ENCODE measurements around the gene SPIB.
"Not testable (repeated sequence)": the region's sequence is repeated elsewhere in the genome, so short reads cannot be mapped to it uniquely, and the experiment has no call there.

The SPIB gene

GRCh38 chr19:50390295-50390694 is 28.4 kb upstream of the SPIB start:
- in situ Hi-C loops (cut with MboI; ENCODE audit: low sequenced_read_pairs), result not testable (repeated sequence)

DNA sequence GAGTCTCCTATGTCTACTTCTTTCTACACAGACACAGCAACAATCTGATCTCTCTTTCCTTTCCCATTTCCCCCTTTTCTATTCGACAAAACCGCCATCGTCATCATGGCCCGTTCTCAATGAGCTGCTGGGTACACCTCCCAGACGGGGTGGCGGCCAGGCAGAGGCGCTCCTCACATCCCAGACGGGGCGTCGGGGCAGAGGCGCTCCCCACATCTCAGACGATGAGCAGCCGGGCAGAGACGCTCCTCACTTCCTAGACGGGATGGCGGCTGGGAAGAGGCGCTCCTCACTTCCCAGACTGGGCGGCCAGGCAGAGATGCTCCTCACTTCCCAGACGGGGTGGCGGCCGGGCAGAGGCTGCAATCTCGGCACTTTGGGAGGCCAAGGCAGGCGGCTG is 27.8 kb upstream of the SPIB start:
- in situ Hi-C loops (cut with MboI; ENCODE audit: low sequenced_read_pairs), result not testable (repeated sequence)

GRCh38 chr19:50392759-50393158 is 26.0 kb upstream of the SPIB start:
- in situ Hi-C loops (cut with MboI; ENCODE audit: low sequenced_read_pairs), result no loop called here

DNA sequence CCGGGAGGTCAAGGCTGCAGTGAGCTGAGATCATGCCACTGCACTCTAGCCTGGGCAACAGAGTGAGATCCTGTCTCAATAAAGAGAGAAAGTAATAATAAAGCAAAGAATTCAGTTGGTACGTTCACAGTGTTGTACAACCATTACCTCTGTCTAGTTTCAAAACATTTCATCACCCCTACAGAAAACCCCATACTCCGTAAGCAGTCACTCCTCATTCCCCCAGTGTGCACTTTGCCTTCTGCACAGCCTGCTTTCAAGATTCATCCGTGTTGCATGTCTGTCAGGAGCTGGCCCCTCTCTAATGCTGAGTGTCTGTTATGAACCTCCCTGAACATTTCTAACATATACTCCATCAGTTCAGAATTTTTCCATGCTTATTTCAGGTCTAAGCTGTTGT is 25.1 kb upstream of the SPIB start:
- in situ Hi-C loops (cut with MboI; ENCODE audit: low sequenced_read_pairs), result no loop called here

GRCh38 chr19:50394017-50394416 is 24.7 kb upstream of the SPIB start:
- in situ Hi-C loops (cut with MboI; ENCODE audit: low sequenced_read_pairs), result no loop called here

DNA sequence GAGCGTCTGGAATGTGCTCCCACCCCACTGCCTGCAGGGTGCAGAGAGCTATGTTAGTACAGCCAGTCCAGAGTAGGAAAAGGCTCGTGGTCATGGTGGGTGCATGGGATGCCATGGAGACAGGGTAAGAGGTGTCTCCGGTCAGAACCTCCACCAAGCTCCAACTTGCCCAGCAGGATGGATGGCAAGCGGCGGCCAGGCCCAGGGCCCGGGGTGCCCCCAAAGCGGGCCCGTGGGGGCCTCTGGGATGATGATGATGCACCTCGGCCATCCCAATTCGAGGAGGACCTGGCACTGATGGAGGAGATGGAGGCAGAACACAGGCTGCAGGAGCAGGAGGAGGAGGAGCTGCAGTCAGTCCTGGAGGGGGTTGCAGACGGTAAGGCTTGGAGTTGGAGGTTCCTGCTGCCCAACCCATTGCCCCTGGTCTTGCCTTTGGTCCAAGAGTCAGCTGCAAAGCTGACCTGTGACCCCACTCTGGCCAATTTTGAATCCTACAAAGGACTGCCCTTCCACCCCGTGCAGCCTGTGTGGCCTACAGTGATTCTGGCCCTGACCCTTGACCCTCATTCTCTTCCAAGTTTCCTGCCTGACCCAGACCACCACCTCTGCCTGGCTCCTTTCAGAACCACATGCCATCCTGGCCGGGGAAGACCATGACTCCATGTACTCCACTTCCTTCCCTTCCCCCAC is 19.9 kb upstream of the SPIB start:
- in situ Hi-C loops (cut with MboI; ENCODE audit: low sequenced_read_pairs), result no loop called here

- in situ Hi-C loops (cut with MboI; ENCODE audit: low sequenced_read_pairs), result no loop called here
Observed at GRCh38 chr19:50399368-50399745, 19.4 kb upstream of the SPIB start.

GRCh38 chr19:50401605-50402450 is 16.9 kb upstream of the SPIB start:
- in situ Hi-C loops (cut with MboI; ENCODE audit: low sequenced_read_pairs), result no loop called here

- in situ Hi-C loops (cut with MboI; ENCODE audit: low sequenced_read_pairs), result no loop called here
Observed at GRCh38 chr19:50402544-50403301, 16.0 kb upstream of the SPIB start.

GRCh38 chr19:50406156-50406820 is 12.4 kb upstream of the SPIB start:
- in situ Hi-C loops (cut with MboI; ENCODE audit: low sequenced_read_pairs), result no loop called here

DNA sequence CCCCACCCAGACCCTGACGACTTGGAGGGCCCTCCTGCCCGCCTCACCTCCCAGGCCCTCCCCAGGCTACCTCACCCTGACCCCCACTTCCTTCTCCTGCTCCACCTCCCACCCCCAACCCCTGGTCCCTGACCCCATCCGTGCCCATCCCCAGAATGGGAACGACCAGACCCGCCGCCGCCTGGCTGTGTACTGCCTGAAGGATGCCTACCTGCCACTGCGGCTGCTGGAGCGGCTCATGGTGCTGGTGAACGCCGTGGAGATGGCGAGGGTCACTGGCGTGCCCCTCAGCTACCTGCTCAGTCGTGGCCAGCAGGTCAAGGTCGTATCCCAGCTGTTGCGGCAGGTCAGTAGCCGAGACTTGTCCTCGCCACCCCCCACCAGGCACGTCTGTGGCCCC is 11.9 kb upstream of the SPIB start:
- in situ Hi-C loops (cut with MboI; ENCODE audit: low sequenced_read_pairs), result no loop called here

GRCh38 chr19:50409347-50409746 is 9.4 kb upstream of the SPIB start:
- in situ Hi-C loops (cut with MboI; ENCODE audit: low sequenced_read_pairs), result no loop called here

GRCh38 chr19:50410109-50410508 is 8.6 kb upstream of the SPIB start:
- in situ Hi-C loops (cut with MboI; ENCODE audit: low sequenced_read_pairs), result no loop called here

GRCh38 chr19:50412419-50412818 is 6.3 kb upstream of the SPIB start:
- in situ Hi-C loops (cut with MboI; ENCODE audit: low sequenced_read_pairs), result no loop called here

DNA sequence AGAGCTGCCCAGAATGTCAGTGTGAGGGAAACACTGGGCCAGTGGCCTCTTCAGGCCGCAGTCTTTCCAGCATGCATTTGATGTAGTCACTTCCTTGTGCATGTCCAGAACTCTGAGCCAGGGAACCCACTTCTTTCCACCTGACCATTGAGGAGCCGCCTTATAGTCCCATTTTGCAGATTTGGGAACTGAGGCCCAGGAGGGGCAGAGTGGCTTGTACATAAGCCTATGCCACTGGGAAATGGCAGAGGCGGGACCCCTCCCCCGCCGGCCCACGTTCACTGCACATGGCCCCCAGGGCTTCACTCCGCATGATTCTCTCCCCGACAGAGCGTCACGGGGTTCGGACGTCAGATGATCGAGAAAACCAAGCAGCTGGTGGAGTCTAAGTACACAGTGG is 5.6 kb upstream of the SPIB start:
- in situ Hi-C loops (cut with MboI; ENCODE audit: low sequenced_read_pairs), result no loop called here

- in situ Hi-C loops (cut with MboI; ENCODE audit: low sequenced_read_pairs), result no loop called here
Observed at GRCh38 chr19:50413531-50413930, 5.2 kb upstream of the SPIB start.

GRCh38 chr19:50414864-50415660 is 3.7 kb upstream of the SPIB start:
- in situ Hi-C loops (cut with MboI; ENCODE audit: low sequenced_read_pairs), result no loop called here

GRCh38 chr19:50415661-50416033 is 3.1 kb upstream of the SPIB start:
- in situ Hi-C loops (cut with MboI; ENCODE audit: low sequenced_read_pairs), result no loop called here

DNA sequence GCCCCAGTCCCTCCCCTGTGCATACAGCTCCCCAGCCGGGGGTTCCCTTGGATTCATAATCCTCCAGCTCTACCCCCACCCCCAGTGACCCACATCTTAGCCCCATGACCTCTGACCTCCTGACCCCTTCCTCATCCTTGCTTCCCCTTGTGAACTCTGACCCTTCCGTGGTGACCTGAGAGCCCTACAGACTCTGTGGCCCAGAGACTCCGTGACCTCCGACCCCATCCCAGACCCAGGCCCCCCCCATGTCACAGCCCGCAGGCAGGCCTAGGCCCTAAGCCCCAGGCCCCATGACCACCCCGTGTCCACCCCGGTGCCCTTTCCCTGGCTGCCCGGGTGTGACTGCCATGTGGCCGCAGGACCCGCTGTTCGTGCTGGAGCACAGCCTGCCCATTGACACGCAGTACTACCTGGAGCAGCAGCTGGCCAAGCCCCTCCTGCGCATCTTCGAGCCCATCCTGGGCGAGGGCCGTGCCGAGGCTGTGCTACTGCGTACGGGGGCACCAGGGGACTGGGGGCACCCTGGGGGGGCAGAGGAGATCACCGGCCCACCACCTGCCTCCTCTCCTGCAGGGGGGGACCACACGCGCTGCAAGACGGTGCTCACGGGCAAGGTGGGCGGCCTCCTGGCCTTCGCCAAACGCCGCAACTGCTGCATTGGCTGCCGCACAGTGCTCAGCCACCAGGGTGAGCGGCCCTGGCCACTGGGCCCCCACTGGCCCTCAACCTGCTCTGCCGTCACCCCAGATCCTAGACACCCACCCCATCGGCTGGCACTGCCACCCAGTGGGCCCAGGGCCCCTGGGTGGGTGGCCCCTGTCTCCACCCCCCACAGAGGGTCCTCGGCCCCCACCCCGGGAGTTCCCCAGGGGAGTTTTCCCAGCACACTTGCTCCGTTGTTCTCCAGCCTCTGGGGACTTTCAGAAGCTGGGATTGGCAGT is 2.4 kb upstream of the SPIB start:
- in situ Hi-C loops (cut with MboI; ENCODE audit: low sequenced_read_pairs), result no loop called here

Measured in HL-60/S4 (cell line).